HG02884 (cell line): ENCODE measurements around the gene SPAG9.

Experiments used
- ATAC-seq: cut with Tn5 transposase; IDR thresholded peaks from one replicate; pipeline ENCODE4 v1.9.1; 2021; ENCODE audit warnings: mild to moderate bottlenecking, moderate library complexity; ENCODE audit not compliant: unreplicated experiment

SPAG9 gene

GRCh38 chr17:50923611-50924010 is 197.1 kb downstream of the SPAG9 start:
- ATAC-seq, result no peak

GRCh38 chr17:50922721-50923405 is 197.8 kb downstream of the SPAG9 start:
- ATAC-seq, result no peak

- no peak for ATAC-seq
Observed at GRCh38 chr17:50922107-50922506, 198.6 kb downstream of the SPAG9 start.

GRCh38 chr17:50920891-50921586 is 199.6 kb downstream of the SPAG9 start:
- ATAC-seq, result no peak

- no peak for ATAC-seq
Observed at GRCh38 chr17:50920041-50920410, 200.6 kb downstream of the SPAG9 start.

- ATAC-seq, result no peak
Observed at GRCh38 chr17:50919321-50920040, 201.2 kb downstream of the SPAG9 start.

GRCh38 chr17:50918933-50919296 is 201.8 kb downstream of the SPAG9 start:
- no peak for ATAC-seq

GRCh38 chr17:50918071-50918932 is 202.4 kb downstream of the SPAG9 start:
- ATAC-seq, result no peak

- peak; percentile 55 for ATAC-seq
Observed at GRCh38 chr17:50917418-50917743, 203.3 kb downstream of the SPAG9 start.

GRCh38 chr17:50916708-50917417 is 203.8 kb downstream of the SPAG9 start:
- ATAC-seq, result no peak

GRCh38 chr17:50916026-50916707 is 204.5 kb downstream of the SPAG9 start:
- ATAC-seq, result no peak

GRCh38 chr17:50914505-50915063 is 206.1 kb downstream of the SPAG9 start:
- no peak for ATAC-seq

GRCh38 chr17:50913120-50913519 is 207.5 kb downstream of the SPAG9 start:
- ATAC-seq, result no peak
